Brain microvascular endothelial cell (primary cell): ENCODE measurements around the gene CFAP251.
"Not testable (repeated sequence)": the region's sequence is repeated elsewhere in the genome, so short reads cannot be mapped to it uniquely, and the experiment has no call there.

Source experiments
- DNase-seq: peaks from one replicate; pipeline ENCODE4 v3.0.0-alpha.2; 2020
- H3K27ac ChIP-seq: fragments of 250-450 bp; sonication (Bioruptor Pico); 2 replicates; pipeline ENCODE4 v1.5.1; 2020; ENCODE audit warnings: mild to moderate bottlenecking, moderate library complexity
- H3K27me3 ChIP-seq: fragments of 250-450 bp; sonication (Bioruptor Pico); replicated peaks from 2 replicates; pipeline ENCODE4 v1.5.1; 2020; ENCODE audit warnings: mild to moderate bottlenecking
- H3K36me3 ChIP-seq: fragments of 250-450 bp; sonication (Bioruptor Pico); replicated peaks from 2 replicates; pipeline ENCODE4 v1.5.1; 2020; ENCODE audit warnings: mild to moderate bottlenecking
- H3K4me3 ChIP-seq: 2 replicates; pipeline ENCODE4 v1.5.1; 2011; ENCODE audit warnings: low read depth, mild to moderate bottlenecking, control low read depth, low read length, moderate library complexity
- in situ Hi-C: cut with HindIII; loops from 2 replicates; pipeline ENCODE4 v1.10.0; 2017; ENCODE audit warnings: low sequenced_read_pairs, low pct_ligation_motif_present
- TF ChIP-seq, protein P1 (sequence below): IDR thresholded peaks from 2 replicates; pipeline ENCODE4 v1.5.1; 2011; ENCODE audit warnings: low read depth, mild to moderate bottlenecking, moderate library complexity, low read length, control low read depth, inconsistent platforms; ENCODE audit errors: missing control alignments

CFAP251 gene

DNA sequence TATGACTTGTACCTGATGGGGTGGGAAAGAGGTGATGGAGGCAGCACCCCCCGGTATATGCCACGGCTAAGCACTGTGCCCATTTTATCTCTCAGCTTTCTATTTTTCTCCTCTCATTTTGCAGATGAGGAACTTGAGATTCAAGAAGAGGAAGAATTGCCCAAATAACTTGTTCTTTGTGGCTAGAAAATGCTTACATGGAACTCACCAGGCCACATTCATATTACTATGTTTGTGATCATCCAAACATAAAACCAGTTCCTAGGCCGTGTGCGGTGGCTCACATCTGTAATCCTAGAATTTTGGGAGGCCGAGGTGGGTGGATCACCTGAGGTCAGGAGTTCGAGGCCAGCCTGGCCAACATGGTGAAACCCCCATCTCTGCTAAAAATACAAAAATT is 44.3 kb upstream of the CFAP251 start:
- Histone ChIP-seq H3K27me3 (no peaks in the 10 kb centered on the region), H3K27ac (no peak overlapping the region), H3K36me3 (no peaks in the 10 kb centered on the region), H3K4me3 (no peak overlapping the region)
- TF ChIP-seq, protein P1, sequence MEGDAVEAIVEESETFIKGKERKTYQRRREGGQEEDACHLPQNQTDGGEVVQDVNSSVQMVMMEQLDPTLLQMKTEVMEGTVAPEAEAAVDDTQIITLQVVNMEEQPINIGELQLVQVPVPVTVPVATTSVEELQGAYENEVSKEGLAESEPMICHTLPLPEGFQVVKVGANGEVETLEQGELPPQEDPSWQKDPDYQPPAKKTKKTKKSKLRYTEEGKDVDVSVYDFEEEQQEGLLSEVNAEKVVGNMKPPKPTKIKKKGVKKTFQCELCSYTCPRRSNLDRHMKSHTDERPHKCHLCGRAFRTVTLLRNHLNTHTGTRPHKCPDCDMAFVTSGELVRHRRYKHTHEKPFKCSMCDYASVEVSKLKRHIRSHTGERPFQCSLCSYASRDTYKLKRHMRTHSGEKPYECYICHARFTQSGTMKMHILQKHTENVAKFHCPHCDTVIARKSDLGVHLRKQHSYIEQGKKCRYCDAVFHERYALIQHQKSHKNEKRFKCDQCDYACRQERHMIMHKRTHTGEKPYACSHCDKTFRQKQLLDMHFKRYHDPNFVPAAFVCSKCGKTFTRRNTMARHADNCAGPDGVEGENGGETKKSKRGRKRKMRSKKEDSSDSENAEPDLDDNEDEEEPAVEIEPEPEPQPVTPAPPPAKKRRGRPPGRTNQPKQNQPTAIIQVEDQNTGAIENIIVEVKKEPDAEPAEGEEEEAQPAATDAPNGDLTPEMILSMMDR = no peak
- in situ Hi-C loops = no loop called here
- DNase-seq = no peak

DNA sequence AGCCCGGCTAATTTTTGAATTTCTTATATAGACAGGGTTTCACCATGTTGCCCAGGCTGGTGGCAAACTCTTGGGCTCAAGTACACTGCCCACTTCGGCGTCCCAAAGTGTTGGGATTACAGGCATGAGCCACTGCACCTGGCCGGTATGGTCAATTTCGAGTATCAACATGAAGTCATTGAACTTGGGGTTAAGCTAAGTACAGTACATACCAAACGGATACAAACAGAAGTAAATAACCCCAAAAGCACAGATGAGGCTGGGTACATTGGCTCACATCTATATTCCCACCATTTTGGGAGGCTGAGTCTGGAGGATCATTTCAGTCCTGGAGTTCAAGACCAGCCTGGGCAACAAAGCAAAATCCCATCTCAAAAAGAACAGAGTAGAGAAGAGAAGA is 42.8 kb upstream of the CFAP251 start:
- in situ Hi-C loops = no loop called here
- Histone ChIP-seq H3K27ac (no peak overlapping the region), H3K4me3 (no peak overlapping the region), H3K27me3 (no peaks in the 10 kb centered on the region), H3K36me3 (no peaks in the 10 kb centered on the region)
- TF ChIP-seq, protein P1 = no peak
- no peak for DNase-seq

DNA sequence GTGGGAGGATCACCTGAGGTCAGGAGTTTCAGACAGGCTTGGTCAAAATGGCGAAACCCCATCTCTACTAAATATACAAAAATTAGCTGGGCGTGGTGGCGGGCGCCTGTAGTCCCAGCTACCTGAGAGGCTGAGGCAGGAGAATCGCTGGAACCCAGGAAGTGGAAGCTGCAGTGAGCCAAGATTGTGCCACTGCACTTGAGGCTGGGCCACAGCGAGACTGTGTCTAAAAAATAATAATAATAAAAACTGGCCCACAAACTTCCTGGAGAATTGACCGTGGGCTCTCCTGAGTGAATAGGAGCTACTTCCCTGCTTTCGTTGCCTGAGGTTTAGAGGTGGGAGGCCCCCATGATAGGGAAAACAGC is 42.3 kb upstream of the CFAP251 start:
- in situ Hi-C loops, H3K27ac ChIP-seq, H3K36me3 ChIP-seq, H3K27me3 ChIP-seq, DNase-seq, H3K4me3 ChIP-seq: not testable (repeated sequence)

DNA sequence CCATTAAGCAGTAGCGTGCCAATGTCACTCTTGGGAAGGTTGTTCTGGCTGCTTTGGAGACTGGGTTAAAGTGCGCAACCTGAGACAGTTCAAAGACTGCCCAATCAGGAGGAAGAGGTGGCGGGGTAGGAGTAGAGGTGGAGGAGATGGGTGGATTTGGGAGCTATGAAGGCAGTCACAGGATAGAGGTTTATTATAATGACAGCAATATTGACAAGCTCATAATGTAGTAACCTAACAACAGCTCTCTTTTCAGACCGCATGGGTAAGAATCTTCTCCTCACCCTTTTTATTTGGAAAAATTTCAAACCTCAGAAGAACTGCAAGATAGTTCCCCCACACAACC is 35.1 kb upstream of the CFAP251 start:
- no peak for DNase-seq
- TF ChIP-seq, protein P1 = no peak
- Histone ChIP-seq H3K36me3 (no peaks in the 10 kb centered on the region), H3K27ac (no peak overlapping the region), H3K4me3 (no peak overlapping the region), H3K27me3 (no peaks in the 10 kb centered on the region)
- in situ Hi-C loops = no loop called here

DNA sequence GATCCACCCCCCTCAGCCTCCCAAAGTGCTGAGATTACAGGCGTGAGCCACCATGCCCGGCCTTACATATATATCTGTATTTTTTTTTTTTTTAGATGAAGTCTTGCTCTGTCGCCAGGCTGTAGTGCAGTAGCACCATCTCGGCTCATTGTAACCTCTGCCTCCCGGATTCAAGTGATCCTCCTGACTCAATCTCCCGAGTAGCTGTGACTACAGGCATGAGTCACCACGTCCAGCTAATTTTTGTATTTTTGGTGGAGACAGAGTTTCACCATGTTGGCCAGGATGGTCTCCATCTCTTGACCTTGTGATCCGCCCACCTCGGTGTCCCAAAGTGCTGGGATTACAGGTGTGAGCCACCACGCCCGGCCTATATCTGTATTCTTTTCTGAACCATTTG is 33.3 kb upstream of the CFAP251 start:
- H3K4me3 ChIP-seq, H3K27me3 ChIP-seq, H3K27ac ChIP-seq, H3K36me3 ChIP-seq, in situ Hi-C loops: not testable (repeated sequence)
- DNase-seq = peak; percentile 28

DNA sequence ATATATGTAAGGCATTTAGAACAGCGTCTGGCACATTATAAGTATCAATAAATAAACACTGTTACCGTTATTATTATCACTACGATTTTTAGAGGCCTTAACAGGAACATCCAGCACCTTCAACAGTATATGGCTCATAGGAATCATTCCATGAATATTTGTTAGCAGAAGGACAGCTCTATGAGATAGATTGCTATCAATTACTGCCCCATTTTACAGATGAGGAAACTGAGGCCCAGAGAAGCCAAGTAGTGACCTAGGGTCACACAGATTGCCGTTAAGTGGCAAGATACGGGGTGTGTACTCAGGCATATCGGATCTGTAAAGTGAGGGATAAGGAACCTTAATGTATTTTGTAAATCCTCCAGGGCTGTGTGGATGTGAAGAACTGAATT is 30.3 kb upstream of the CFAP251 start:
- Histone ChIP-seq H3K27ac (peak overlapping the region; percentile 92), H3K36me3 (peaks cover 6% of the 10 kb centered on the region), H3K4me3 (peak overlapping the region; percentile 96), H3K27me3 (no peaks in the 10 kb centered on the region)
- TF ChIP-seq, protein P1 = no peak
- in situ Hi-C loops = no loop called here
- no peak for DNase-seq

DNA sequence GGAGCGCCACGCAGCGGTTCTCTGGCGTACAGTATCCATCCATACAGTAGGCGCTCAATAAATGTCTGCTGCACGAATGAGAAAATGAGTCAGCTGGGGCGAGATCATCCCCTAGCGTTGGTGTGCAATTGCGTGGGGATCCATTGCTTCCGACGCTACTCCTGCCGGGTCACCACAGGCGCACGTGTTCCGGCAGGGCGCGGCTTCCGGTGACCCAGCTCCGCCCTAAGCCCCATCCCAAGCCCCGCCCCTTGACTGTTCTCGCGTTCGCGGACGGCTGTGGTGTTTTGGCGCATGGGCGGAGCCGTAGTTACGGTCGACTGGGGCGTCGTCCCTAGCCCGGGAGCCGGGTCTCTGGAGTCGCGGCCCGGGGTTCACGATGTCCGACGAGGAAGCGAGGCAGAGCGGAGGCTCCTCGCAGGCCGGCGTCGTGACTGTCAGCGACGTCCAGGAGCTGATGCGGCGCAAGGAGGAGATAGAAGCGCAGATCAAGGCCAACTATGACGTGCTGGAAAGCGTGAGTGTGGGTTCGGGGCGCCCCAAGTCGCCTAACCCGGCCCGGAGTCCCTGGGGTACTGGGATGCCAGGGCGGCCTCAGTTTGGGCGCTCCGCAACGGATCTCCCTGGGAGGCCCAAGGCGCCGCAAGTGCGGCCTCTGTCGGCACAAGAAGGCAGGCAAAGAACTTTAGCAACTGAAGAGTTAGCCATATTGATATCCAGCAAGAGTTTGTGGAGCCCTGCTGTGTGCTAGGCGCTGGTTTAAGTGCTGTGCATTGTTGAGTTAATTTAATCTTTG is 29.7 kb upstream of the CFAP251 start, which contains the start of gene PSMD9:
PSMD9 (plus strand) TSS at position 313 of the 796 bp plus-strand sequence; CDS start at position 380, 67 bp downstream.
- Histone ChIP-seq H3K27ac (peak within 1 kb of the TSS; percentile 92), H3K36me3 (peaks cover 6% of the 10 kb centered on the region), H3K4me3 (peak within 1 kb of the TSS; percentile 96), H3K27me3 (no peaks in the 10 kb centered on the region)
- TF ChIP-seq, protein P1 = peak; percentile 88
- DNase-seq = peak; percentile 97
- in situ Hi-C loops = no loop called here
